Measurements from ENCODE around the gene NDST1. TPM values are rescaled to one million over a fixed set of nuclear protein-coding genes. Genes with fewer than 3 reads are reported as not detected.

The NDST1 gene
- total and polyA plus RNA-seq, 2 of the 8 experiments (the other 6 are each of a cell fraction or from before 2014, with no cell fraction given) = 27.0 to 72.0 TPM

GRCh38 chr5:150506571-150507473, 1.1 kb upstream of the NDST1 start:
- Histone ChIP-seq H3K14ac (ENCODE audit: insufficient read length) (no peak overlapping the region), H4K91ac (replicated peaks; ENCODE audit: insufficient read length, low read length) (no peak overlapping the region), H2AFZ (ENCODE audit: low read length) (no peak overlapping the region), H3K23ac (ENCODE audit: insufficient read length) (no peak overlapping the region), H3K4me1 (replicated peaks in 1 of 4; ENCODE audit: control insufficient read depth in 3 of 4, insufficient read depth in 4 of 4, low read length in 3 of 4) (peaks cover 14 to 32% (median 27%) of the 10 kb centered on the region in 4 experiments), H3K56ac (replicated peaks; ENCODE audit: insufficient read length, low read depth, low read length) (no peak overlapping the region), H2BK15ac (ENCODE audit: low read length) (no peak overlapping the region), H3K9me3 (ENCODE audit: insufficient read depth in 2 of 2, low read depth in 1 of 2, low read length in 1 of 2) (no peaks in the 10 kb centered on the region), H3K27me3 (replicated peaks in 1 of 4; ENCODE audit: control insufficient read depth in 3 of 4, extremely low read depth in 1 of 4, insufficient read depth in 3 of 4, low read length in 3 of 4) (no peaks in the 10 kb centered on the region), H2BK120ac (replicated peaks; ENCODE audit: low read depth, low read length) (no peak overlapping the region), H3K23me2 (ENCODE audit: low read depth, low read length) (no peaks in the 10 kb centered on the region; the same call in none of the 2 replicates), H4K5ac (ENCODE audit: insufficient read length, low read depth, low read length) (no peak overlapping the region), H3K18ac (ENCODE audit: extremely low read depth, low read length) (peak overlapping the region; percentile 32; the same call in 1 of the 2 replicates), H3K4me2 (ENCODE audit: insufficient read depth in 1 of 2, low read depth in 2 of 2, low read length in 2 of 2) (no peak overlapping the region), H4K8ac (ENCODE audit: extremely low read depth, insufficient read depth, low read length) (peak overlapping the region; percentile 28; the same call in 1 of the 2 replicates), H3K36me3 (ENCODE audit: control insufficient read depth in 2 of 4, insufficient read depth in 4 of 4, low read length in 3 of 4) (no peaks in the 10 kb centered on the region; a peak in 1 of 8 replicates), H2BK20ac (ENCODE audit: low read length) (no peak overlapping the region), H3K9ac (replicated peaks in 1 of 4; ENCODE audit: extremely low read depth in 1 of 4, low read depth in 3 of 4, low read length in 3 of 4) (no peak overlapping the region; a peak in 1 of 7 replicates), H2BK5ac (ENCODE audit: low read depth, low read length) (peak overlapping the region; percentile 60), H2AK5ac (ENCODE audit: low read depth, low read length) (no peak overlapping the region), H3K79me2 (ENCODE audit: control insufficient read depth in 1 of 2, insufficient read depth in 2 of 2, low read length in 2 of 2) (peaks cover 7 to 96% of the 10 kb centered on the region in 2 experiments; a peak in 3 of 4 replicates), H3K27ac (ENCODE audit: low read depth, low read length) (no peak overlapping the region; the same call in 1 of the 2 replicates), H3K4ac (replicated peaks; ENCODE audit: insufficient read length, low read depth, low read length) (no peak overlapping the region), H3K4me3 (ENCODE audit: extremely low read depth in 1 of 4, insufficient read depth in 2 of 4, low read depth in 3 of 4, low read length in 4 of 4) (no peak overlapping the region), H4K20me1 (replicated peaks in 1 of 2; ENCODE audit: control insufficient read depth in 1 of 2, insufficient read depth in 2 of 2, low read length in 2 of 2) (peaks cover 10 to 24% of the 10 kb centered on the region in 2 experiments), H3K79me1 (ENCODE audit: low read depth, low read length) (peaks cover 44% of the 10 kb centered on the region), H2BK12ac (ENCODE audit: low read depth, low read length) (no peak overlapping the region)
- no peak for DNase-seq (ENCODE audit: low read depth in 1 of 2, low spot score in 2 of 2)
- 89% methylated on average over 10 of the region's 11 CpGs; no CpG with 5 or more reads in 1 of the 2 experiments for WGBS, 2 experiments (ENCODE audit: extremely low coverage in 1 of 2, insufficient coverage in 1 of 2, insufficient read length in 1 of 2, insufficient replicate concordance in 2 of 2, low coverage in 1 of 2, low lambda C conversion rate in 2 of 2, missing lambda C conversion rate in 1 of 2)
- FAIRE-seq = no peak
- POLR2A ChIA-PET (ENCODE audit: partially characterized antibody) = interaction anchor here (0.6 to 6.3 kb wide), 7 partner anchors 9 to 58 kb away, joined by 3 to 47 read pairs (median 4); no protein-coding TSS in a partner anchor
- CTCF ChIA-PET (ENCODE audit: partially characterized antibody) = interaction anchor here (0.9 to 32.0 kb wide), 9 partner anchors 2 to 68 kb away, joined by 3 to 571 read pairs (median 5); partner anchors contain the start of gene NDST1
- TF ChIP-seq MAX (IDR thresholded peaks at IDR 0.05) (no peak), GABPA (IDR thresholded peaks at IDR 0.05; ENCODE audit: borderline replicate concordance, insufficient read depth, low read length) (no peak), POLR2A (IDR thresholded peaks at IDR 0.05; ENCODE audit: control extremely low read depth in 1 of 2, low read depth in 2 of 2, low read length in 2 of 2) (no peak), SP2 (IDR thresholded peaks at IDR 0.05; ENCODE audit: low read length) (no peak), GTF2F1 (IDR thresholded peaks at IDR 0.05; ENCODE audit: borderline replicate concordance, low read depth, low read length) (no peak), BACH1 (IDR thresholded peaks at IDR 0.05; ENCODE audit: low read length) (no peak), ATF3 (IDR thresholded peaks at IDR 0.05; ENCODE audit: insufficient read depth, low read depth, low read length) (no peak), JUND (IDR thresholded peaks at IDR 0.05; ENCODE audit: low read length) (no peak), USF2 (IDR thresholded peaks at IDR 0.05; ENCODE audit: low read length) (no peak)
